Superior temporal gyrus (tissue), 1 donor: ENCODE measurements around the gene DACH2.
"Not testable (repeated sequence)": the region's sequence is repeated elsewhere in the genome, so short reads cannot be mapped to it uniquely, and the experiment has no call there.

ENCODE experiments used
- DNase-seq: peaks from one replicate; pipeline ENCODE4 v3.0.0-alpha.2; 2016; ENCODE audit errors: extremely low spot score

Gene DACH2

DNA sequence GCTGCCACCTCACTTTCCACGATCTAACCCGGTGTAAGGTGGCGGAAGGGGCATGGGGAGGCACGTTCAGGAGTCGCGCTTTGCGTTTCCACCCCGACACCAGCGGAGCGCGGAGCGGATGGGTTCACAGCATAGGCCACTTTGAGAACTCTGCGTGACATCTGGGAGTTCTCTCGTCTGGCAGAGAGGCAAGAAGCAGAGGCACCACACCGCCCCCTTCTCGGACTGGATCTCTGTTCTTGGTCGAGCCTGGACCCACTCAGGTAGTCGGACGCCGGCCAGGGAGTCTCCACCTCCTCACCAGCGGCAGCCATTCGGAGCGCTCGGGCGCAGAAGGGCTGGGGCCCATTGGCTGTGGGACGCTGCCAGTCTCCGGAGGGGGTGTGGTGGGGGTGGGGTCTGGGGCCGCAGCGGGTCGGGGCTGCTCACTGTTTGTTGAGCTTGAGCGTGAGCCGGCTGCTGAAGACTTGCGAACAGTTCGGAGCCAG lies at the start of gene DACH2:
Gene DACH2, plus strand, starts transcription at position 428 of the 488 bp plus-strand sequence.
- DNase-seq, result peak; percentile 45

DNA sequence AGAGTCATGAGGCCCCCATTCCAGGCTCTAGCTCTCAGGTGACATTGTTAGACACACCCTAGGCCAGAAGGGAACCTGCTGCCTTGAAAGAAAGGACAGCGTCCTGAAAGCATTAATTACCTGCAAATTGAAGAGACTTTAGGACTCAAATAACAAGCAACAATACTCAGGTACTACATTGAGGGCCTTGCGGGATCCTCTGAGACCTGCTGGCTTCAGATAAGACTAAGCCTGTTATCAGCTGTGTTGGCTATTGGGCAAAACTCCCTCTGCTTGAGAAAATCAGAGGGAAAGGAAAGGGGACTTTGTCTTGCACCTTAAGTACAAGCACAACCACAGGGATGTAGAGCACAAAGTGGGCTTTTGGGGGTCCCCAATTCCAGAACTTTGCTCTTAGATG lies 45.9 kb upstream of the DACH2 start:
- DNase-seq, result no peak

DNA sequence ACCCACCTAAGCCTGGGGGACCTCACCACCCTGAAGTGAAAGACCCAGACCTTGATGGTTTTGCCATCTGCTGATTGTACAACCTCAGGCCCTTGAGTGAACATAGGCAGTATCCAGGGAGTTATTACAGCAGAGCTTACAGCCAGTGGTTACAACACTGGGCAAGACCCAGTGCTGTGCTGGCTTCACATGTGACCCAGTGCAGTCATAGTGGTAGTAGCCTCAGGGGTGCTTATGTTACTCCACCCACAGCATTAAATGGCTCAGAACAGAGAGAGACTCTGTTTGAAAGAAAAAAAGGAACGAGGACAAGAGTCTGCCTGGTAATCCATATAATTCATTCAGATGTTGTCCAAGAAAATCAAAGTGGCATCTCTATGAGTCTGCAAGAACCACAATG lies 45.2 kb upstream of the DACH2 start:
- no peak for DNase-seq

DNA sequence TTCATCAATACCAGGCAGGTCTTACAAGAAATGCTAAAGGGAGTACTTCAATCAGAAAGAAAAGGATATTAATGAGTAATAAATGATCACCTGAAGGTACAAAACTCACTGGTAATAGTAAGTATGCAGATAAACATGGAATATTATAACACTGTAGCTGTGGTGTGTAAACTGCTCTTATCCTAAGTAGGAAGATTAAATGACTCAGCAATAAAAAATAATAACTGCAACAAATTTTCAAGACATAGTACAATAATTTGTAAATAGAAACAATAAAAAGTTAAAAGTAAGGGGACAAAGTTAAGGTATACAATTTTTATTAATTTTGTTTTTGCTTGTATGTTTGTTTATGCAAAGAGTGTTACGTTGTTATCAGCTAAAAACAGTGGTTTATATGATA lies 43.7 kb upstream of the DACH2 start:
- no peak for DNase-seq

DNA sequence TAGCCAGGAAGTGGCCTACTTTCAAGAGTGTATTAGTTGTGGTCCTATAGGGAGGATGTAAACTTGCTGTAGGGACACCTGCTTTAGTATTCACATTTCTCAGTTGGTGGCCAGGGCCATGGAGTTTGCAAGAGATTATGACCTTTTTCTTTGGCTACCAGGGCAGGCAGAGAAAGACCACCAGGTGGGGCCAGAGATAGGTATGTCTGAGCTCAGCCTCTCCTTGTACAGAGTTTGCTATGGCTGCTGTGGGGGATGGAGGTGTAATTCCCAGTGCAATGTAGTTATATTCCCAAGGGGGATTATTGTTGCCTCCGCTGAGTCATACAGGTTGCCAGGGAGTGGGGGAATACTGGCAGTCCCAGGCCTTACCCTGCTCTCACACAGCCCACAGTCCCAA lies 26.3 kb upstream of the DACH2 start:
- DNase-seq, result no peak

DNA sequence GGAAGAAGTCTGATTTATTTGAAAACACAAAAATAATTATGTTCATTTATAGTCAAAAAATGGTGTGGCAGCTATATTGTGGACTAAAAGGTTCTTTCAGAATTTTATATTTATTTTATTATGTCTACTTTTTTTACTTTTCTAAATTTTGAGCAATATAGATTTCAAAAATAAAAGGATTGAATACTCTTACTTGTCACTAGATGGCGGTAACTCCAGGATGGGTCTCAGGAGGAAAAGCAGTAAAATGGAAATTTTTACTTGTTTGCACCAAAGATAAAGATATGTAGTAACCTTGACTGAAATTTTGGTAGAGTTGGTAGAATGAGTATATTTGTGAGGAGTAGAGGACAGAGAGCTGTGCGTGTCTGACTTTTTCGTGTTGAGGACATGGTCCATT lies 14.5 kb upstream of the DACH2 start:
- DNase-seq, result peak; percentile 23

DNA sequence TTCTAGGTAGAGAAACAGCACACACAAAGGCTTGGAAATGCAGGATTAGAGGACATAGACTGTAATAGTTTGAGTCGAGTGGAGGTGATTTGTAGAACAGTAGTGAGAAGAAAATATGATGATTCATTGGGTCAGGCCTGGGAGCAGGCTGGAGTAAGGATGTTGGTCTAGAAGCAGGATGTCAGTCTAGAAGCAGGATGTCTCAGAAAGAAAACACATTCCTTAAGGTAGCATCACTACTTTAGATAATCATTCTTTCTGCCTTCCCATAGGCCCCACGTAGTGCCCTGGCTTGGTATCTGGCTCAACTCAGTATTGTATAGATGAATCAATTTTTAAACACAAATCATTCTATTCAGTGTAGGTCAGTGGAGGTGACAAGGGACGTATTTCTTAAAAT lies 11.2 kb upstream of the DACH2 start:
- no peak for DNase-seq

DNA sequence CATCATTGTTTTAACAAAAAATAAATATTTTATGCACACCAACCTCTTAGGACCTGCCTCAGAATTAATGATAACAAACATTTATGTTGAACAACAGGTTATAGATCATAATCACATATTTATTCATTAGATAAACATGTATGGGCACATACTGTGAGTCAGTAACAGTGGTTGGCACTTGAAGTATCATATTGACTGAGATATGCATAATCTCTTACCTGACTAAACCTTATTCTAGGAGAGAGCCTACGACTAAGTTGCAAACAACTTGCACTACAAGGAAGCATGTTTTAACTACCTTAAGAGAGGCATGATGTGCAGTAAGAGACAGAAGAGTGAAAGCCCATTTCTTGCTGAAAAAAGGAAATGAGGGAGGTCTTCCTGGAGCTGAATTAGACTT lies 6.5 kb upstream of the DACH2 start:
- no peak for DNase-seq

DNA sequence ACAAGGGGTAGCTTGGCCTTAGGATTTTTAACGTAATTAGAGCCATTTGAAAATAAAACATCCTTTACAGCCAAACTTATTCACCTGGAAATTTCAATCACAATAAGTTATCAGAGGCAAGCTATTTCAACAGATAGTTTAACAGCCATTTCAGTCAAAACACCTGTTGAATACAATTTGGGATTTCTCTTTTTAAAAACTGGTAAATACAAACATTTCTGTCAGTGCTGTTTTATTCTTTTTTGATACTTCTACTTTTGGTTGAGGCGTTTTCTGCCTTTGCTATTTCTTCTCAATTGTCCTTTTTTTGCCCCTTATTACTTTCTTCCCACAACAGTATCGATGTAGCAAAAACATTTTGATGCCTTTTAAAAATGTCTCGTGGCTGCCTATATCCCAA lies 2.1 kb upstream of the DACH2 start:
- DNase-seq, result no peak

DNA sequence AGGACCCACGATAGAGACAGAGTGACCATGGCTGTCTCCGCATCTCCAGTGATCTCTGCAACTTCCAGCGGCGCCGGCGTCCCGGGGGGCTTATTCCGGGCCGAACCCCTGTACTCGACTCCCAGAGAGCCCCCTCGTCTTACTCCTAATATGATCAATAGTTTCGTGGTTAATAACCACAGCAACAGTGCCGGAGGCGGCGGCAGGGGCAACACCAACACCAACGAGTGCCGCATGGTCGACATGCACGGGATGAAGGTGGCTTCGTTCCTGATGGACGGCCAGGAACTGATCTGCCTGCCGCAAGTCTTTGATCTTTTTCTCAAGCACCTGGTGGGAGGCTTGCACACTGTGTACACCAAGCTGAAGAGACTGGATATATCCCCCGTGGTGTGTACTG lies 343 bp downstream of the DACH2 start:
- DNase-seq, result no peak

DNA sequence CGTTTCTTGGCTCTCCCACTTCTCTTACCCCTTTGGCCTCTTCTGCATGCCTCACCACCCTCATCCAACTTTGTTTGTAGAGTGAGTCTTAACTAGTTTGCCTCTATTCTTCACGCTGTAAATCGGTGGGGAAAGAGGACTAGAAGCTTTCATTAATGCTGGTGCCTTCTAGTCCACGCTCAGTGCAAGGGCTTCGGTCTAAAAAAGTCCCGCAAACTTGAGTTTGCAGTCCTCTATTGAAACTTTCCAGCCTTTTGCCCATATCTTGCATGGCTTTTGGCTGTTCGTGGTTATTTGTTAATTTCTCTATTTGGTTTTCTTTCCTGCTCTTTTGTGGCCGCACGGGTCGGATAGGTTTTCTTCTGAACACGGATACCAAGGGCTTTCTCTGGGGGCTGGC lies 868 bp downstream of the DACH2 start:
- no peak for DNase-seq

DNA sequence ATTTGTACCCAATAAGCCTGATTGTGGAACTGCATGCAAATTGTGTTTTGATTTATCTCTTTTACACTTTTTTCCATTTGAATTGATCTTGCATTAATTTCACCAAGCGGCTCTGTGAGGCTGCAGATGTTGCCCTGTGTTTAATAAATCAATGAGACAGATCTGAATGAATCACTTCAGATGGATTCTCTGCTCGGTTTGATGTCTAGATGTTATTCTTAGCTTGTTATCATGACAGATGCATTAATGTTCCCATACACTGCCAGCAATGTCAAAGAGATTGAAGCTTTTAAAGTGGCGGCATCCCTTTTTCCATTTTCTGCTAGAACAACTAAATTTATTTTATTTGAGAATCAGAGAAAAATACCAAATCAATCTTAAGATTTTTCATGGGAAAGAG lies 6.3 kb downstream of the DACH2 start:
- DNase-seq, result no peak

DNA sequence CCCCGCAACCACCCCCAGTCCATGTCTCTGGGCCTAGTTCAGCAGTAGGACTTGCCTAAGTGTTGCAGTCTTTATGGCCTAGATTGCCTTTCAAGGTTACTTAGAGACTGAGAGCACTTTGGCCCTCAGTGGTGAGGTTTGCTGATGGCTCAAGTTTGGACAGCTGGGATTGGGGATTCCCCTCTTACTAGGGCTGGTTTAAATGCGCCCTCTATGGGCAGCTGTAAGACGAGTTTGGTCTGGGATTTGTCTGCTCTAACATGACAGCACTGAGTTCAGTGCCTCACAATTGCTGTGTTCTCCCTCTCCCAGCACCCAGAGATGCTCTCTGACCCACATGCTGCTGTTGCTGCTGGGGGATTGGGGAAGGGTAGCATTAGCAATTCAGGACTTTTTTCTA lies 23.1 kb downstream of the DACH2 start:
- no peak for DNase-seq

DNA sequence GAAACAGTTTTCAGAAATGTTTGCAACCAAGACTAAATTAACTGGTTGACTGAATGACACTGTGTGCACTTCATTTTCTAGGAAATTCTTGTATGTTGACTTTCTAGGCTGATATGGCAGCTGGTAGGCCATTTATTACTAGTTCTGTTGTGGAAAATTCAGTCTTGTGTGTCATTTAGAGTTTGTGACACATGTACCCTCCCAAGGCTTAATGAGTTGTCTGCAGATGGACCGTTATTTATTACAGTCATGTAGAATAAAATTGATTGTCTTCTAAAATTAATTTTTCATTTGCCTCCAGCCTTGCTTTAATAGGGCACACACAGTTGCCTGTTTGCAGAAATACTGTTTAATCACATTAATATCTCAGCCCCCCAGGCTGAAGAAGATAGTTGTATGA lies 30.7 kb downstream of the DACH2 start:
- no peak for DNase-seq

DNA sequence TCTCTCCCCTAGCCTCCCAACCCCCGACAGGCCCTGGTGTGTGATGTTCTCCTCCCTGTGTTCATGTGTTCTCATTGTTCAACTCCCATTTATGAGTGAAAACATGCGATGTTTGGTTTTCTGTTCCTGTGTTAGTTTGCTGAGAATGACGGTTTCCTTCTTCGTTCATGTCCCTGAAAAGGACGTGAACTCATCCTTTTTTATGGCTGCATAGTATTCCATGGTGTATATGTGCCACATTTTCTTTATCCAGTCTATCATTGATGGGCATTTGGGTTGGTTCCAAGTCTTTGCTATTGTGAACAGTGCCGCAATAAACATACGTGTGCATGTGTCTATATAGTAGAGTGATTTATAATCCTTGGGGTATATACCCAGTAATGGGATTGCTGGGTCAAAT lies 33.1 kb downstream of the DACH2 start:
- DNase-seq, result not testable (repeated sequence)

DNA sequence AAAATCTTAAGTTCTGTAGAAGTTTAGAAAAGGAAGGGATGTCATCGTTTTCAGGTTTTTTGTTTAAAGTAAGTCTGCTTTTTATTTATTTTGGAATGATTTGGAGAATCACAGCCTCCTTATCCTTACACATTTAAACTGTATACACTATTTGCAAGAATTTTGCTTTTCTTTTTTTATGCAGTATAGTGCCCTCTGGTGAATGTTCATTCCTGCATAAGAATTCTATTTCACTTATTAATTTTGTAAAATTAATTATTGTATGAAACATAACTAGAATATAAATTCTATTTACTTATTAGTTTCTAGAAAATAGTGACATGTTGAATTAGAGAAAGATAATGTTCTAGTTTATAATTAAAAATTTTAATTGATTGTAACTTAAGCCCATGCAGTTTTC lies 44.6 kb downstream of the DACH2 start:
- no peak for DNase-seq

DNA sequence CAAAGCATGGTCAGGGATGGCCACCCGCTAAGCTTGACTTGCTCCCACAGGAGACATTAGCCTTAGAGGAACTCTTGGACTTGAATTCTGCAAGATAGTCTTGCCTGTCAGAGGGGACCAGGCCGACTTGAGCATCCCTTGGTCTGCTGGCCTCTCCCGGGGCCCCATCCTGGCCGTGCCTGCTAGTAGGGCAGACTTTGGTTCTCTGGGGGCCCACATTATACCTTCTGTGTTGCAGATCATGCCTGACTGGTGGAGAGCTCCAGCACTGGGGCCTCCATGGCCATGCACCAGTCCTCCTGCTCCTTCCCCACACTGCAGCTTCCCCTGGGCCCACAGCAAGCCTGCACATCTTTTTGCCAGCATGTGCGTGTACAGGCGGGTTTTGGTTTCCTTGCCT lies 46.5 kb downstream of the DACH2 start:
- no peak for DNase-seq

DNA sequence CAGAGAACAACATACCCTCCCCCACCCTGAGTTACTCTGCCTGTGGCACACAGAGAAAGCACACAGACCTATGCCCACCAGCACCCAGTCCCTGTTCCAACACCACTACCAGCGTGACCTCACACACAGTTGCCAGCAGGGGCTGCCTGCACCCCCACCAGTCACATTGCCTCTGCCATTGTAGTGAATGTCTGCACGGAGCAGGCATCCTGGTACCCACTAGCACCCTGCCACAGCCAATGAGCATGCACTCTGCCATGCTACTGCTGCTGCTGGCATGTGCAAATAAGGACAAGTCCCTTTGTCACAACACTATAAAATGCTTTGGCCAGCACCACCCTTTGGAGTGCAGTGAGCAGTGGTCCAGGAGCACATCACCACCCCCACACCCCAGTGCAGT lies 47.1 kb downstream of the DACH2 start:
- DNase-seq, result no peak

DNA sequence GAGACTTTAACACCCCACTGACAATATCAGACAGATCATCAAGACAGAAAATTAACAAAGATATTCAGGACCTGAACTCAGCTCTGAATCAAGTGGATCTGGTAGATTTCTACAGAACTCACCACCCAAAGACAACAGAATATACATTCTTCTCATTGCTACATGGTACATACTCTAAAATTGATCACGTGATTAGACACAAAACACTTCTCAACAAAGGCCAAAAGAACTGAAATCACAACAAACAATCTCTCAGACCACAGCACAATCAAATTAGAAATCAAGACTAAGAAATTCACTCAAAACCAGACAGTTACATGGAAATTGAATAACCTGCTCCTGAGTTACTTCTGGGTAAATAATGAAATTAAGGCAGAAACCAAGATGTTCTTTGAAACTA lies 49.6 kb downstream of the DACH2 start:
- no peak for DNase-seq

DNA sequence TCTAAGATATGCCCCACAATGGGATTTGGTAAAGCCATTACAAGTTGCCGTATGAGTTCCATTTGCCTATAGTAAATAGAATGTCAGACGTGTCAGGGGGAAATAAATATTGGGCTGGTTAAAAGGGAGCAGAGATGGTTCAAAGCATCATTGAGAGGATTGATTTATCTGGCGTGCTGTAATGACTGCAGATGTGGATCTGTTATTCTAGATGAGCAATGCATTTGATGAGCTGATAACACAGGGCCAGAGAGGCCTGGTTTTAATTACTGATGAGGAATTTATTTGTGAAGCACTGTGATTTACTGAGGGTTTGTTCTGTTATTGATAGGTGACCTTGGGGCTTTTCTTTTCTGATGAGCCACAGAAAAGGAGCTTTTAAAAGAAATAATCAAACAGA lies 62.5 kb downstream of the DACH2 start:
- no peak for DNase-seq

DNA sequence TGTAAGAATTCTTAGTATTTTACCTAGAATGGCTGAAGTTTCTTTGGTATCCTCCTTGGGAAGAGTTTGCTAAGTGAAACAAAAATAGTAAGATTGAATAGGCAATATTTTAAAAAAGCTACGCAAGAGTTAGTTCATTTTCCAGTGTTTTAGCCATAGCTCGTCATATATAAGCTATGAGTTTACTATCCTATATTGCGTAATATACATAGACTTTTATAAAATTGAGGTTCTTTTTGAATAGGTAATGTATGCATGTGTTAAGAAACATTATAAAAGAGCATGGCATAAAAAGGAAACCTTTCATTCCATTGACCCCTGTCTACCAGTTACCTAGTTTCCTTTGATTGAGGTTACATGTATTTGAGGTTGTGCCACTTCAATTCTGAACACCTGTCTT lies 67.0 kb downstream of the DACH2 start:
- DNase-seq, result no peak

DNA sequence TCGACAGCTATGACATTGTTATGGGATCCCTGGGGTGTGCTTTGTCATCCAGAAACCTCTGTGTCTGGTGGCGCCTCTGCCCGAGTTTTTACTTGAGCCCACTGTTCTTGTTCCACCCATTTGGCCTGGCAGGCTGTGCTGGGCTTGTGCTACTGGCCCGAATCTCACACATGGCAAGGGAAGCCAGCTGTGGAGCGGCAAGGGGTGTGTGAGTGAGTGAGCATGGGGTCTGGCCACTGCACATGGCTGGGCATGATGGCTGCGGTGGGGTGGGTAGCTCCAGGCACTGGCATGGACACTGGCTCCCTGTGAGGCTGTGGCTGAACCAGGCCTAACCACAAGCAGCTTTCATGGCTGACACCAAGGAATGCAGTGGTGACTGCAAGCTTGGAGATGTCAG lies 89.2 kb downstream of the DACH2 start:
- DNase-seq, result no peak

DNA sequence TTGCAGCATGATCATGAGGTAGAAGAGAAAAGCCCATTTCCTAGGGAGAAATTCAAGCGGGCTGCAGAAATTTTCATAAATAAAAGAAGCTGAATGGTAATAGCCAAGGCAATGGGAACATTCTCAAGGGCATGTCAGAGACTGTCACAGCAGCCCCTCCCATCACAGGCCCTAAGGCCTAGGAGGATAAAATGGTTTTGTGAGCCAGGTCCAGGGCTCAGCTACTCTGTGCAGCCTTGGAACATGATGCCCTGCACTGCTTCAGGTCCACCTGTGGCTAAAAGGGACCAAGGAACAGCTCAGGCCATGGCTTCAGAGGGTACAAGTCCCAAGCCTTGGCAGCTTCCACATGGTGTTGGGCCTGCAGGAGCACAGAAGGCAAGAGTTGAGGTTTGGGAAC lies 93.3 kb downstream of the DACH2 start:
- DNase-seq, result no peak

DNA sequence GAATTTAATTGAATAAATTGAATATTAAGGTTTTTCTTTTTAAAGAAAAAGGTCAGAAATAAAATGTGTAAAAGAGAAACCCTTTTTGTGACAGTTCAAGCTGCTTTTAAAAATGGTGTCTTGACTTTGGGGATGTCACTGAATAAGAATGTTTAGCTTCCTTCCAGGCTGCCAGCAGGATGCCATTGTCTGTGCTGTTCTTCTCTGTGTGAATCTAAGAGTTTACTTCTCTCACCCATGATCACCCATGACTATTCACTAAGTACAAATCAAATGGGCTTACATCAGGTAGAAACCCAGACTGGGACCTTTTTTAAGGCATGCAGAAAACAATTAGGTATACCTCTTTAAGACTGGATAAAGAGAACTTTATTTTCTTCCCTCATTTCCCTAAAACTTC lies 115.3 kb downstream of the DACH2 start:
- no peak for DNase-seq

DNA sequence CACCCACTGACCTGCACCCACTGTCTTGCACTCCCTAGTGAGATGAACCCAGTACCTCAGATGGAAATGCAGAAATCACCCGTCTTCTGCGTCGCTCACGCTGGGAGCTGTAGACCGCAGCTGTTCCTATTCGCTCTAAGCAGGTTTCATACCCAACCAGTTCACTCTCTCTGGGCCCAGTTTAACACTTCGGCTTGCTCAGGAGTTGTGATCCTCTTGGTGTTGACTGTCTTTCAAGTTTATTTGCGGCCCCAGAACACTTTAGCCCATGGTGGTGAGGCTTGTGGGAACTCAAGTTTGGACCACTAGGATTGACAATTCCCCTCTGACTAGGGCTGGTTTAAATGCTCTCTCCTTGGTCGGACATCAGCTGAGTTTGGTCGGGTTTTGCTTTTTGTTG lies 147.0 kb downstream of the DACH2 start:
- no peak for DNase-seq
